Measurements from ENCODE around the gene ASPHD2. TPM values are rescaled to one million over a fixed set of nuclear protein-coding genes. Genes with fewer than 3 reads are reported as not detected.
"Not testable (repeated sequence)": the region's sequence is repeated elsewhere in the genome, so short reads cannot be mapped to it uniquely, and the experiment has no call there.

ASPHD2 gene
- total and polyA plus RNA-seq, 4 donors = 3.7 to 12.8 (median 10.0) TPM

GRCh38 chr22:26432619-26433311, 3.7 kb downstream of the ASPHD2 start:
- Histone ChIP-seq H3K27me3 (ENCODE audit: control insufficient read depth, insufficient read depth, low read length) (peaks cover 4% of the 10 kb centered on the region), H3K4me1 (ENCODE audit: control insufficient read depth, insufficient read depth, low read length) (peaks cover 31% of the 10 kb centered on the region), H3K4me3 (ENCODE audit: low read depth, low read length) (no peak overlapping the region), H3K27ac (ENCODE audit: low read depth, low read length) (no peak overlapping the region), H3K9me3 (ENCODE audit: control insufficient read depth, insufficient read depth, low read length) (no peaks in the 10 kb centered on the region), H3K36me3 (ENCODE audit: control insufficient read depth, insufficient read depth, low read length) (peaks cover 19% of the 10 kb centered on the region)
- 83% methylated on average over 2 of the region's 3 CpGs for WGBS (ENCODE audit: insufficient coverage)
- DNase-seq (ENCODE audit: low read depth in 4 of 6, low spot score in 6 of 6) = no peak

- H3K4me3 ChIP-seq (ENCODE audit: low read depth, low read length) = no peak overlapping the region
- WGBS (ENCODE audit: insufficient coverage) = 97% methylated on average over 25 of the region's 25 CpGs
- H3K4me1 ChIP-seq (ENCODE audit: control insufficient read depth, insufficient read depth, low read length) = peaks cover 29% of the 10 kb centered on the region
- no peaks in the 10 kb centered on the region for H3K9me3 ChIP-seq (ENCODE audit: control insufficient read depth, insufficient read depth, low read length)
- H3K27ac ChIP-seq (ENCODE audit: low read depth, low read length) = no peak overlapping the region
- peaks cover 19% of the 10 kb centered on the region for H3K36me3 ChIP-seq (ENCODE audit: control insufficient read depth, insufficient read depth, low read length)
- no peak for DNase-seq (ENCODE audit: low read depth in 4 of 6, low spot score in 6 of 6)
- no peaks in the 10 kb centered on the region for H3K27me3 ChIP-seq (ENCODE audit: control insufficient read depth, insufficient read depth, low read length)
These were observed 4.7 kb downstream of the ASPHD2 start for GRCh38 chr22:26433805-26434204.

DNA sequence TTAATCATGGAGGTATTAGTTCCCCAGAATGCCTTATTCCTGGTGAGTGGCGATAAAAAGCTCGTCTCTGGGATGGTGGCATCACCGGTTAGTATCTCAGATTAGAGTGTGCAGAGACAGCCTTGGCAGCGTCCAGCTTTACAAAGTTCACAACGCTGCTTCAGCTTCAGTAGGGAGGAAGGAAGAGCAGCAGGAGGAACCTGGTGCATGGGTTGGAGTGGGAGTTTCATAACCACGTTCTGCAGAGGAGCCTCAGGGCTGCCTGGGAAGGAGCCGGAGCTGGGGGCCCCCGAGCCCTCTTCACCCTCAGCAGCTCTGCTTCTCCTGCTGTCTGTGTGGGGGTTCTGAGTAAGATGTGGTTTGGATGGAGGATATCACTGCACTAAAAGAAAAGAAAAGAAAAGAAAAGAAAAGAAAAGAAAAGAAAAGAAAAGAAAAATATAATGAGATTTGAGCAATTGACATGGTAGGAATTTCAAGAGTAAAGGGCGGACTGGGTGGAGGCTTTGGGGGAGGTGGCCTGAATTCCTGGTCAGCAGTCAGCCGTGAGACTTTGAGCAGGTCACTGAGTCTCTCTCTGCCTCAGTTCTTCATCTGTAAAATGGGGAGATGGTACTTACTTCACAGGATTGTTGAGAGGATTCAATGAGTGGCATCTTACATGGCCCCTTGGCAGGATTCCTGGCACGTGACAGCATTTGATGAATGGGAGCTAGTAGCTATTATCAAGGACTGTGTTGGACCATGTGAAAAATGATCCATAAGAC, 6.5 kb downstream of the ASPHD2 start:
- no peak overlapping the region for H3K27ac ChIP-seq (ENCODE audit: low read depth, low read length)
- no peaks in the 10 kb centered on the region for H3K9me3 ChIP-seq (ENCODE audit: control insufficient read depth, insufficient read depth, low read length)
- WGBS (ENCODE audit: insufficient coverage) = 72% methylated on average over 9 of the region's 11 CpGs
- peaks cover 22% of the 10 kb centered on the region for H3K36me3 ChIP-seq (ENCODE audit: control insufficient read depth, insufficient read depth, low read length)
- no peak for DNase-seq (ENCODE audit: low read depth in 4 of 6, low spot score in 6 of 6)
- H3K4me3 ChIP-seq (ENCODE audit: low read depth, low read length) = no peak overlapping the region
- H3K4me1 ChIP-seq (ENCODE audit: control insufficient read depth, insufficient read depth, low read length) = peaks cover 20% of the 10 kb centered on the region
- H3K27me3 ChIP-seq (ENCODE audit: control insufficient read depth, insufficient read depth, low read length) = no peaks in the 10 kb centered on the region

GRCh38 chr22:26436903-26437515, 7.9 kb downstream of the ASPHD2 start:
- Histone ChIP-seq H3K4me3 (ENCODE audit: low read depth, low read length) (no peak overlapping the region), H3K36me3 (ENCODE audit: control insufficient read depth, insufficient read depth, low read length) (peaks cover 24% of the 10 kb centered on the region), H3K27me3 (ENCODE audit: control insufficient read depth, insufficient read depth, low read length) (no peaks in the 10 kb centered on the region), H3K9me3 (ENCODE audit: control insufficient read depth, insufficient read depth, low read length) (no peaks in the 10 kb centered on the region), H3K27ac (ENCODE audit: low read depth, low read length) (no peak overlapping the region), H3K4me1 (ENCODE audit: control insufficient read depth, insufficient read depth, low read length) (peaks cover 20% of the 10 kb centered on the region)
- WGBS (ENCODE audit: insufficient coverage) = 81% methylated on average over 4 of the region's 11 CpGs
- DNase-seq (ENCODE audit: low read depth in 4 of 6, low spot score in 6 of 6) = no peak

DNA sequence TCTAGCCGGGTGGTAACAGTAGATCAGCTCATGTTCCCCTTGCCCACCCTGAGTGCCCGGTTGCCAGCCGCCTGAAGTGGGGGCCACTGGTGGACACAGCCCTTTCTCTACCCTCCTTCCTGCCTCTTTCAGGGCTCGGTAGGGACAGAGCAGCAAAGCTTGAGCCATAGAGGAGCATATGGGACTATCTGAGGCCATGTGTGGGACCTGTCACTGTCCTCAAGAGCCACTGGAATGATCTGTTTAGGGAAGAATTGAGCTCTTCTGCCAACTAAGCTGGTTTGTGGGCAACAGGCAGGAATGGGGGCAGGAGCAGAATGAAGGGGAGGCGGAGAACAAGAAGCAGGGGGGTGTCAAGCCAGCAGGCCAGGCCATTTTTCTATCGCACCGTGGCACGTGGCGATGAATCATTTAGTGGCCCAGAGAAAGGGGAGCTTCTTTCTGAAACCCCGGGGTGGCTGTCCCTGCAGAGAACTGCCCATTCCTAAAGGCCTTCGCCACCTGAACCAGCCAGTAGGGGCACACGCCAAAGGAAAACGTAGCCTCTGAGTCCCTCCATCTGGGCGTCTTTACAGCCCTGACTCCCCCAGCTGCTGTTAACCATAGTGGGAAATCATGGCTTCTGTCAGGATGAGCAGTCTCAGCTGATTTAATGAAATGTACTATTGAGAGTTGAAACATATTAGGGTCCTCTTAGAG, 8.8 kb downstream of the ASPHD2 start:
- no peaks in the 10 kb centered on the region for H3K27me3 ChIP-seq (ENCODE audit: control insufficient read depth, insufficient read depth, low read length)
- H3K36me3 ChIP-seq (ENCODE audit: control insufficient read depth, insufficient read depth, low read length) = peaks cover 27% of the 10 kb centered on the region
- H3K4me3 ChIP-seq (ENCODE audit: low read depth, low read length) = no peak overlapping the region
- DNase-seq (ENCODE audit: low read depth in 4 of 6, low spot score in 6 of 6) = peak in 1 of 6 donors; percentile 25
- peaks cover 20% of the 10 kb centered on the region for H3K4me1 ChIP-seq (ENCODE audit: control insufficient read depth, insufficient read depth, low read length)
- 38% methylated on average over 13 of the region's 14 CpGs for WGBS (ENCODE audit: insufficient coverage)
- no peaks in the 10 kb centered on the region for H3K9me3 ChIP-seq (ENCODE audit: control insufficient read depth, insufficient read depth, low read length)
- no peak overlapping the region for H3K27ac ChIP-seq (ENCODE audit: low read depth, low read length)

DNA sequence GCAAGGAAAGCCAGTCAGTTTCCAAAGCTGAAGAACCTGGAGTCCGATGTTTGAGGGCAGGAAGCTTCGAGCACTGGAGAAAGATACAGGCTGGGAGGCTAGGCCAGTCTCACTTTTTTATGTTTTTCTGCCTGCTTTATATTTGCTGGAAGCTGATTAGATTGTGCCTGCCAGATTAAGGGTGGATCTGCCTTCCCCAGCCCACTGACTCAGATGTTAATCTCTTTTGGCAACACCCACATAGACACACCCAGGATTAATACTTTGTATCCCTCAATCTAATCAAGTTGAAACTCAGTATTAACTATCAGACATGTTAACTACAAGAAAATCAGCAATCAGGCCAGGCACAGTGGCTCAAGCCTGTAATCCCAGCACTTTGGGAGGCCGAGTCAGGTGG, 9.7 kb downstream of the ASPHD2 start:
- not testable (repeated sequence) for H3K9me3 ChIP-seq (ENCODE audit: control insufficient read depth, insufficient read depth, low read length); H3K4me3 ChIP-seq (ENCODE audit: low read depth, low read length); H3K27me3 ChIP-seq (ENCODE audit: control insufficient read depth, insufficient read depth, low read length); H3K27ac ChIP-seq (ENCODE audit: low read depth, low read length); DNase-seq (ENCODE audit: low read depth in 4 of 6, low spot score in 6 of 6)
- Histone ChIP-seq H3K4me1 (ENCODE audit: control insufficient read depth, insufficient read depth, low read length) (peaks cover 20% of the 10 kb centered on the region), H3K36me3 (ENCODE audit: control insufficient read depth, insufficient read depth, low read length) (peaks cover 28% of the 10 kb centered on the region)
- WGBS (ENCODE audit: insufficient coverage) = 90% methylated on average over 3 of the region's 3 CpGs

GRCh38 chr22:26439559-26439958, 10.5 kb downstream of the ASPHD2 start:
- H3K4me1 ChIP-seq (ENCODE audit: control insufficient read depth, insufficient read depth, low read length) = peaks cover 20% of the 10 kb centered on the region
- no peak overlapping the region for H3K4me3 ChIP-seq (ENCODE audit: low read depth, low read length)
- H3K27ac ChIP-seq (ENCODE audit: low read depth, low read length) = no peak overlapping the region
- no peaks in the 10 kb centered on the region for H3K27me3 ChIP-seq (ENCODE audit: control insufficient read depth, insufficient read depth, low read length)
- no CpG with 5 or more reads among the region's 3 CpGs for WGBS (ENCODE audit: insufficient coverage)
- no peak for DNase-seq (ENCODE audit: low read depth in 4 of 6, low spot score in 6 of 6)
- no peaks in the 10 kb centered on the region for H3K9me3 ChIP-seq (ENCODE audit: control insufficient read depth, insufficient read depth, low read length)
- H3K36me3 ChIP-seq (ENCODE audit: control insufficient read depth, insufficient read depth, low read length) = peaks cover 24% of the 10 kb centered on the region

DNA sequence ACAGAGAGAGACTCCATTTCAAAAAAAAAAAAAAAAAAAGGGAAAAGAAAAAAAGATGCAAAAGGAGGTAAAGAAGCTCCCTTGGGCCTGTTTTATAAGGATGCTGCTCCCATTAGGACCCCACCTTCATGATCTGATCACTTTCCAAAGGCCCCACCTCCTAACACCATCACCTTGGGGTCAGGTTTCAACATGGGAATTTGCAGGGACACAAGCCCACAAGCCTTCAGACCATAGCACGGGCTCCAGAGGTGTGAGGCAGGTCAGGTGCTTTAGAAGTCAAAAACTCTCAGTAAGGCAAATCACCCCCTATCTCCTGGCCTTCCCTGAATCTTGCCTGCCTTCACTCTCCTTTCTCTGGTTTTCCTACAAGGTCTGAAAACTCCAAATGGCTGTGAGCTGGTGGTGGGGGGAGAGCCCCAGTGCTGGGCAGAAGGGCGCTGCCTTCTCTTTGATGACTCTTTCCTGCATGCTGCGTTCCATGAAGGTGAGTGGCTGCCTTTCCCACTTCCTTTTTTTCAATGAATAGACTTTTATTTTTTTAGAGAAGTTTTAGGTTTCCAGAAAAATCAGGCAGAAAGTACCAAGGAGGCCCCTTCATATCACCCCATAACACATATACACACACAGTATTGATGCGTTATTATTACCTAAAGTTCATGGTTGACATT, 13.2 kb downstream of the ASPHD2 start:
- H3K27me3 ChIP-seq (ENCODE audit: control insufficient read depth, insufficient read depth, low read length) = no peaks in the 10 kb centered on the region
- peaks cover 9% of the 10 kb centered on the region for H3K4me1 ChIP-seq (ENCODE audit: control insufficient read depth, insufficient read depth, low read length)
- 100% methylated on average over 1 of the region's 4 CpGs for WGBS (ENCODE audit: insufficient coverage)
- H3K27ac ChIP-seq (ENCODE audit: low read depth, low read length) = no peak overlapping the region
- no peak overlapping the region for H3K4me3 ChIP-seq (ENCODE audit: low read depth, low read length)
- peaks cover 22% of the 10 kb centered on the region for H3K36me3 ChIP-seq (ENCODE audit: control insufficient read depth, insufficient read depth, low read length)
- H3K9me3 ChIP-seq (ENCODE audit: control insufficient read depth, insufficient read depth, low read length) = no peaks in the 10 kb centered on the region
- no peak for DNase-seq (ENCODE audit: low read depth in 4 of 6, low spot score in 6 of 6)

Data from spinal cord (tissue), 10 donors.